Bronchial epithelial cell (primary cell): Measurements from ENCODE around the gene ANXA5. TPM values are rescaled to one million over a fixed set of nuclear protein-coding genes. Genes with fewer than 3 reads are reported as not detected.

ENCODE experiments used
- DNase-seq: peaks from one replicate; pipeline ENCODE4 v3.0.0-alpha.2; 2010; ENCODE audit warnings: low read depth
- FAIRE-seq: peaks from 2 replicates; lab custom pipeline; 2011; peaks lifted over from hg19 to GRCh38; lab: Jason Lieb, UNC
- H3K27me3 ChIP-seq: 2 replicates; pipeline ENCODE4 v1.5.1; 2011; ENCODE audit warnings: low read length; ENCODE audit not compliant: control insufficient read depth, insufficient read depth
- H3K36me3 ChIP-seq: 2 replicates; pipeline ENCODE4 v1.5.1; 2011; ENCODE audit warnings: low read length; ENCODE audit not compliant: control insufficient read depth, insufficient read depth
- H3K4me3 ChIP-seq: 2 replicates; pipeline ENCODE4 v1.5.1; 2011; ENCODE audit warnings: mild to moderate bottlenecking, low read depth, low read length, control low read depth
- total RNA-seq: library from RNA; depleted of rRNA; stranded (reverse); fragments of >200 nt; gene quantifications from 2 replicates; pipeline ENCODE4 v1.2.1, GENCODE V29; 2014
- TF ChIP-seq, protein P1 (sequence below): IDR thresholded peaks from 2 replicates; pipeline ENCODE4 v1.5.1; 2011; ENCODE audit warnings: mild to moderate bottlenecking, moderate library complexity, low read length, control low read depth, inconsistent platforms; ENCODE audit not compliant: insufficient read depth, severe bottlenecking

ANXA5 gene
- total RNA-seq, 1 donor from 2014 or later: 251 TPM

DNA sequence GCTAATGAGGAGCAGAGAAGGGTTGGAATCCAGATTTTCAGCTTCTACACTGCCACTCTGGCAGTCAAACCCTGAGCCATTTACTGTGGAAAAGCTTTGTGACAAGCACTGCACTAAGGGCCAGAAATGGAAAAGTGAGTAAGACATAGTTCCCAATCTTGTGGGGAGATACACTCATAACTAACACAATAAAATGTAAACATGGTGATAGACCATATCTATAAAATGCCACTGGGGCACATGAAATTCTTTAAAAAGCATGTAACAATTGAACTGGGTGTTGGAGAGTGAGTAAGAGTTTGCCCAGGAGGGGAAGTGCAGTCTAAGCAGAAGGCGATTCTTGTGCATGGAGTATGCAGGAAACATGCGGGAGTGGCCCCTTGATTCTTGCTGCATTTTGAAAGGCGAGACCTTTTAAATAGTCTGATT, 32.0 kb upstream of the ANXA5 start:
- TF ChIP-seq, protein P1, sequence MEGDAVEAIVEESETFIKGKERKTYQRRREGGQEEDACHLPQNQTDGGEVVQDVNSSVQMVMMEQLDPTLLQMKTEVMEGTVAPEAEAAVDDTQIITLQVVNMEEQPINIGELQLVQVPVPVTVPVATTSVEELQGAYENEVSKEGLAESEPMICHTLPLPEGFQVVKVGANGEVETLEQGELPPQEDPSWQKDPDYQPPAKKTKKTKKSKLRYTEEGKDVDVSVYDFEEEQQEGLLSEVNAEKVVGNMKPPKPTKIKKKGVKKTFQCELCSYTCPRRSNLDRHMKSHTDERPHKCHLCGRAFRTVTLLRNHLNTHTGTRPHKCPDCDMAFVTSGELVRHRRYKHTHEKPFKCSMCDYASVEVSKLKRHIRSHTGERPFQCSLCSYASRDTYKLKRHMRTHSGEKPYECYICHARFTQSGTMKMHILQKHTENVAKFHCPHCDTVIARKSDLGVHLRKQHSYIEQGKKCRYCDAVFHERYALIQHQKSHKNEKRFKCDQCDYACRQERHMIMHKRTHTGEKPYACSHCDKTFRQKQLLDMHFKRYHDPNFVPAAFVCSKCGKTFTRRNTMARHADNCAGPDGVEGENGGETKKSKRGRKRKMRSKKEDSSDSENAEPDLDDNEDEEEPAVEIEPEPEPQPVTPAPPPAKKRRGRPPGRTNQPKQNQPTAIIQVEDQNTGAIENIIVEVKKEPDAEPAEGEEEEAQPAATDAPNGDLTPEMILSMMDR: no peak
- FAIRE-seq (no peak), DNase-seq (peak; percentile 91)

DNA sequence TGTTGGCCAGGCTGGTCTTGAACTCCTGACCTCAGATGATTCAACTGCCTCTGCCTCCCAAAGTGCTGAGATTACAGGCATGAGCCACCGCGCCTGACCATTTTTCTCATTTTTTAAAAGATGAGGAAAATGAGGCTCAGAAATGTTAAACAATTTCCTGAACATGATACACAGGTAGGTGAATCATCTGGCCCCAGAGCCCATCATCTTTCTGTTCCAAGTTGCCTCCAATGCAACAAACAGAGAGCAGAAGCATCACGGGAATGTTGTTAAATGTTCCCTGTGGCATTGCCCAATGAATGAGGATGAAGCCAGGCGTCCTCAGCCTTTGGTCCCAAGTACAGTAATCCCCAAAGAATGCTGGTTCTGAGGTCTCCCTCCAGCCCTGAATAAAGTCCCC, 31.3 kb upstream of the ANXA5 start:
- DNase-seq: peak; percentile 88
- Histone ChIP-seq H3K36me3 (no peaks in the 10 kb centered on the region), H3K4me3 (no peak overlapping the region), H3K27me3 (no peaks in the 10 kb centered on the region)
- TF ChIP-seq, protein P1: no peak
- no peak for FAIRE-seq

More for the DNA sequence above, 32.0 kb upstream of the ANXA5 start:
- Histone ChIP-seq H3K36me3 (no peaks in the 10 kb centered on the region), H3K4me3 (no peak overlapping the region), H3K27me3 (no peaks in the 10 kb centered on the region)

DNA sequence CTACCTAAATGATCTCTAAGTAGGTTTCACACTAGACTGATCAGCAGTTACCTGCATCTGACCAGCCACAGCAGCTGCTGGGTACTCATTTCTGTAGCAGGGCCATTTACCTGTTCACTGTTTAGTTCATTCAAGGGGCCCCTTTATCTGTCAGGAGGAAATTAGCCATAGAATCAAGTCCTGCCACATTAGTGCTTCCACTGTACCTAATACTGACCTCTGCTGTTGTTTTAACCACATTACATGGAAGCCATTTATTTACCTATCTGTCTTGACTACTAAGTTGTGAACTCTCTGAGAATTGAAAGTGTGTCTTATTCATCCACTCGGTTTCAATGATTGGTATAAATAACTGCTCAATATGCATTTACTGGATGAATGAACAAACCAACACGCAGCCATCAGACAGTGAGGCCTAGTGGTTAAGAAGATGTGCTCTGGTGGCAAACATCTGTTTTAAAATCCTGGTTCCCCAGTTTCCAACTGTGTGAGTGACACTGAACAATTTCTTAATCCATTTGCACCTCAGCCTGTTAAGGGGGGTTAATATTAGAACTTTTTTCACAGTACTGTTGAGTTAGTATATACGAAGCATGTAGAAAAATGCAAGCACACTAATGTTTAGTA, 30.0 kb upstream of the ANXA5 start:
- DNase-seq (peak; percentile 78), FAIRE-seq (no peak)
- Histone ChIP-seq H3K4me3 (no peak overlapping the region), H3K27me3 (no peaks in the 10 kb centered on the region), H3K36me3 (no peaks in the 10 kb centered on the region)
- TF ChIP-seq, protein P1: peak; percentile 54

DNA sequence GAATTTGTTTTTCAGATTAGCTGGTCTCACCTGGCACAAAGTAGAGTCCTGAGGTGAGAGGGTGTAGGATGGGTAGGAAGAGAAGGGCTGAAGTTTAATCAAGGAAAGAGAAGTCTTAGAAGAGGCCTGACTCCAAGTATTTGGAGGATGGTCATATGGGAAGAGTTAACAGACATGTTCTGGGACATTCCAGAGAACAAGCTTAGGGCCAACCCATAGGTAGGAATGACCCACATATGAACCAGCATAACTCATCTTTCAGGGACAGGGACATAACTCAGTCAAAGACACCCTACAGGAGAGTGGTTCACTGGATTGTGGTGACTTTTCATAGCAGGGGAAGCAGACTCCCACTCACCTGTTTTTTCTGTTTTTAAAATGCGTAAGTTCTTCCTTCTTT, 27.9 kb upstream of the ANXA5 start:
- FAIRE-seq (no peak), DNase-seq (no peak)
- TF ChIP-seq, protein P1: no peak
- no peaks in the 10 kb centered on the region for H3K27me3 ChIP-seq
- no peak overlapping the region for H3K4me3 ChIP-seq
- no peaks in the 10 kb centered on the region for H3K36me3 ChIP-seq

DNA sequence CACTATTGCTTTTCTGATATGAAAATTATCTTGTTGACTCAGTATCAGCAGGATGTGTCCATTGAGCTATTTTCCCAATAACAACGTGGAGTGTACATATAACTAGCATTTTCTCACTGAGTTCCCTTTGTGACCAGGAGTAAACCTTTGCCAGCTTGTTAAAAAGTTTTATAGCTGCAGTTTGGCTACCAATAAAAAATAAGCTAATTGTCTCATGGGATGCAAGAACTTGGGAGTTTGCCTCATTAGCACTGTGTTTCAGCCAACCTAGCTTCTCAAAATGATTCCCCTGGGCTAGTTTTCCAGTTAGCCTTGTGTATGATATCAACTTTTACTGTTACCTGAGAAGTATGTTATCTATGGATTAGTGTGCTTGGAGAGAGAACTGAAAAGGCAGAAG, 24.9 kb upstream of the ANXA5 start:
- no peak overlapping the region for H3K4me3 ChIP-seq
- FAIRE-seq (no peak), DNase-seq (no peak)
- H3K36me3 ChIP-seq: no peaks in the 10 kb centered on the region
- H3K27me3 ChIP-seq: no peaks in the 10 kb centered on the region
- TF ChIP-seq, protein P1: no peak

DNA sequence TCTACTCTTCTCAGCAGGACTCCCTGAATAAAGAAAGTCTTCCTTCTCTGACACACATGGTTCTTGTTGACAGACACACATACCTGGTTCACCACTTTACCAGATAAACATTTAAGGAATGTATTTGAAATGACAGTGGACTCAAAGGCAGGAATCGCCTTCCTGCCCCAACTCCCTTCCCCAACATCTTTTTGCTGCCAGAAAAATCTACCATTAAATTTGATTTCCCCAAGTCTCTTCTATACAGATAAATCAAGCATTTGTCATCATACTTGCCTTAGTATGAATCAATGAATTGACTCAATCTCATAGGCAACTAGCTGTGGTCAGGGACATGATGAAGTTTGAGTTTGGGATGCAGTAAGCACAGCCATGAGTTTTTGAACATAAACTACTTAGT, 23.3 kb upstream of the ANXA5 start:
- Histone ChIP-seq H3K4me3 (no peak overlapping the region), H3K27me3 (no peaks in the 10 kb centered on the region), H3K36me3 (no peaks in the 10 kb centered on the region)
- TF ChIP-seq, protein P1: no peak
- DNase-seq (peak; percentile 33), FAIRE-seq (no peak)
